Muscle of leg (tissue), 11 donors: ENCODE data around the gene TNFRSF19. TPM values are rescaled to one million over a fixed set of nuclear protein-coding genes. Genes with fewer than 3 reads are reported as not detected.

Source experiments
- DNase-seq: peaks from one replicate; pipeline ENCODE4 v3.0.0; 2013
- H3K27ac ChIP-seq: one replicate; pipeline ENCODE4 v1.5.1; 2013; ENCODE audit warnings: mild to moderate bottlenecking, low read length, control low read depth
- H3K27me3 ChIP-seq: one replicate; pipeline ENCODE4 v1.6.1; 2013; ENCODE audit warnings: low read length; ENCODE audit not compliant: control insufficient read depth, insufficient read depth
- H3K36me3 ChIP-seq: one replicate; pipeline ENCODE4 v1.6.1; 2013; ENCODE audit warnings: low read length; ENCODE audit not compliant: control insufficient read depth, insufficient read depth
- H3K4me1 ChIP-seq: one replicate; pipeline ENCODE4 v1.6.1; 2013; ENCODE audit warnings: low read length; ENCODE audit not compliant: control insufficient read depth, insufficient read depth
- H3K4me3 ChIP-seq: one replicate; pipeline ENCODE4 v1.5.1; 2013; ENCODE audit warnings: low read length, control low read depth
- H3K9me3 ChIP-seq: replicated peaks from 2 replicates; pipeline ENCODE4 v1.6.1; 2013; ENCODE audit warnings: low read depth, low read length; ENCODE audit not compliant: control insufficient read depth
- WGBS: methylation state at CpG from one replicate; pipeline ENCODE4 v1.1.5; 2013; ENCODE audit warnings: missing lambda C conversion rate; ENCODE audit not compliant: insufficient coverage; 5-methylcytosine and 5-hydroxymethylcytosine counted together
- polyA plus RNA-seq, 8 donors: library from polyadenylated mRNA; unstranded; fragments of 120-200 nt; gene quantifications; one replicate each; pipeline versions ENCODE4 v1.2.1 to v1.2.3, GENCODE V29; 2013; ENCODE audit warnings: inconsistent platforms in 1 of 8, low replicate concordance in 1 of 8; ENCODE audit not compliant: insufficient read length in 8 of 8, insufficient read depth in 1 of 8
- total RNA-seq: library from RNA; stranded (reverse); fragments of 120-200 nt; gene quantifications from one replicate; pipeline ENCODE4 v1.2.4, GENCODE V29; 2013

TNFRSF19 gene
- total and polyA plus RNA-seq, 9 donors = 9.5 to 47.4 (median 13.8) TPM

- H3K9me3 ChIP-seq = no peaks in the 10 kb centered on the region
- no peak overlapping the region for H3K27ac ChIP-seq
- no peaks in the 10 kb centered on the region for H3K36me3 ChIP-seq
- peak; percentile 15 for DNase-seq
- WGBS = no CpG with 5 or more reads among the region's 1 CpG
- no peak overlapping the region for H3K4me3 ChIP-seq
- peaks cover 2% of the 10 kb centered on the region for H3K27me3 ChIP-seq
- peaks cover 3% of the 10 kb centered on the region for H3K4me1 ChIP-seq
These were observed 20.0 kb upstream of the TNFRSF19 start for GRCh38 chr13:23550163-23550562.

- Histone ChIP-seq H3K4me1 (peaks cover 3% of the 10 kb centered on the region), H3K27me3 (peaks cover 2% of the 10 kb centered on the region), H3K4me3 (no peak overlapping the region), H3K36me3 (no peaks in the 10 kb centered on the region), H3K27ac (no peak overlapping the region), H3K9me3 (no peaks in the 10 kb centered on the region)
- WGBS = 50% methylated on average over 1 of the region's 4 CpGs
- DNase-seq = no peak
These were observed 18.8 kb upstream of the TNFRSF19 start for GRCh38 chr13:23551213-23552008.

DNA sequence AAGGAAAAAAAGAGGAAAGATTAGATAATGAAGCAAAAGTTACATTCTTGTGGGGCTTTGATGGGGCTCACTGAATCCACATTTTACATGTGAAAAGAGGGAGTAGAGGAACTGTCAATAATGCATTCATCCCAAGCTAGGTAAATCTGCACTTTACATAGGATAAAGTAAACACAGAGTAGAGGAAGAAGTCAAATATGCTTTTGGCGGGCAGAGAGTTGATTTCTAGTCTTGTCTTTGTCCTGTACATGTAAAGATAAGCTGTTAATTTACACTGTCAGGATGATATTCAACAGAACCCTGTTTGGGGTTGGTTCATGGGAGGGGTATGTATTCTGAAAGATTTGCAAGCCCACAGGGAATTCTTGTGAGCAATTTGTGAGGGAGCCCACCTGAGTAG is 18.0 kb upstream of the TNFRSF19 start:
- Histone ChIP-seq H3K36me3 (no peaks in the 10 kb centered on the region), H3K9me3 (no peaks in the 10 kb centered on the region), H3K4me3 (no peak overlapping the region), H3K27ac (no peak overlapping the region), H3K27me3 (peaks cover 2% of the 10 kb centered on the region), H3K4me1 (no peaks in the 10 kb centered on the region)
- WGBS = 80% methylated on average over 1 of the region's 1 CpG
- DNase-seq = no peak

GRCh38 chr13:23552661-23553060 is 17.6 kb upstream of the TNFRSF19 start:
- no peak for DNase-seq
- peaks cover 2% of the 10 kb centered on the region for H3K27me3 ChIP-seq
- no CpG with 5 or more reads among the region's 2 CpGs for WGBS
- H3K27ac ChIP-seq = no peak overlapping the region
- no peaks in the 10 kb centered on the region for H3K4me1 ChIP-seq
- H3K4me3 ChIP-seq = no peak overlapping the region
- H3K36me3 ChIP-seq = no peaks in the 10 kb centered on the region
- H3K9me3 ChIP-seq = no peaks in the 10 kb centered on the region

DNA sequence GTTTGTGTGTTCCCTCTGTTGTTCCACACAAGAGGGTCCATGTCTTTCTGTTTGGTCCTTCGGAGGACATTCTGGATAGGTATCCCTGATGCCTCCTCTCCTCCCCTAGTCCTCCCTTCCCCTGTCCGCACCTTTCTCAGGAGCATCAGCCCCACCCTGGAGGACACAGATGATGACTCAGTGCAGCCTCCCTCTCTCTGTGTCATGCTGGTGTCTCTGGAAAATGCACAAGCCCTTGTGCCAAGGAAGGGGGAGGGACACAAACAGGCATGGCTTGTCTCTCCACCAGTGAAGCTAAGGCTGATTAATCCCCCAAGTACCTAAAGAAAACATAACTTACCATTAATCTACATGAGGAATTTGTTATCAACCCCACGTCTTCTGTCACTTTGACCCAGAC is 16.2 kb upstream of the TNFRSF19 start:
- no peaks in the 10 kb centered on the region for H3K9me3 ChIP-seq
- H3K36me3 ChIP-seq = no peaks in the 10 kb centered on the region
- no peak overlapping the region for H3K4me3 ChIP-seq
- peaks cover 2% of the 10 kb centered on the region for H3K27me3 ChIP-seq
- peaks cover 3% of the 10 kb centered on the region for H3K4me1 ChIP-seq
- no peak overlapping the region for H3K27ac ChIP-seq
- WGBS = 92% methylated on average over 2 of the region's 3 CpGs
- DNase-seq = no peak

DNA sequence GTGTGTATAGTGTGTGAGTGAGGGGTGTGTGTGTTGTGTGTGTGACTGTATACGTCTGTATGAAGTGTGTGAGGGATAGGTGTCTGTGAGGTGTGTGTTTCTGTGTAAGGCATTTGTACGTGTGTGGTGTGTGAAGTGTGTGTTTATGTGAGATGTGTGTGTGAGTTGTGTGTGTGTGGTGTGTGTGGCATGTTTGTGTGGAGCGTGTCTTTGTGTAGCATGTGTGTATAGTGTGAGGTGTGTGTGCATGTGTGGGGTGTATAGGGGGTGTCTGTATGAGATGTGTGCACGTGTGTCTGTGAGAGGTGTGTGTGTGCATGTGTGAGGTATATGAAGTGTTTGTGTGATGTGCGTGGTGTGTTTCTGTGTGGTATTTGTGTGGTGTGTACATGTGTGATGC is 13.2 kb upstream of the TNFRSF19 start:
- 92% methylated on average over 5 of the region's 5 CpGs for WGBS

DNA sequence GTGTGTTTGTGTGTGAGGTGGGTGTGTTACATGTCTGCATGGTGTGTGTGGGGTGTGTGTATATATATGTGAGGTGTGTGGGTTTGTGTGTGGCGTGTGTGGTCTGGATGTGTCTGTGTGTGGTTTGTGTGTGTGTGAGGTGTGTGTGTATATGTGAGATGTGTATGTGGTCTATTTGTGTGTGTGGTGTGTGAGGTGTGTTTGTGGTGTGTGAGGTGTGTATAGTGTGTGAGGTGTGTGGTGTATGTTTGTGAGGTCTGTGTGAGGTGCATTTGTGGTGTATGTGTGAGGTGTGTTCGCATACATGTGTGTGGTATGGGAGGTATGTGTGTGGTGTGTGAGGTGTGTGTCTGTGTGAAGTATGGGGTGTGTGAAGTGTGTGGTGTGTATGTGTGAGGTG is 12.5 kb upstream of the TNFRSF19 start:
- Histone ChIP-seq H3K27ac (no peak overlapping the region), H3K36me3 (no peaks in the 10 kb centered on the region), H3K4me3 (no peak overlapping the region), H3K27me3 (peaks cover 2% of the 10 kb centered on the region), H3K9me3 (no peaks in the 10 kb centered on the region), H3K4me1 (peaks cover 3% of the 10 kb centered on the region)
- WGBS = 100% methylated on average over 2 of the region's 2 CpGs
- DNase-seq = no peak

More for the DNA sequence above, 13.2 kb upstream of the TNFRSF19 start:
- Histone ChIP-seq H3K4me1 (peaks cover 3% of the 10 kb centered on the region), H3K27ac (no peak overlapping the region), H3K36me3 (no peaks in the 10 kb centered on the region), H3K9me3 (no peaks in the 10 kb centered on the region), H3K4me3 (no peak overlapping the region), H3K27me3 (peaks cover 2% of the 10 kb centered on the region)
- no peak for DNase-seq

- peak; percentile 42 for DNase-seq
- Histone ChIP-seq H3K9me3 (no peaks in the 10 kb centered on the region), H3K27me3 (peaks cover 2% of the 10 kb centered on the region), H3K36me3 (no peaks in the 10 kb centered on the region), H3K4me3 (no peak overlapping the region), H3K27ac (no peak overlapping the region), H3K4me1 (peaks cover 3% of the 10 kb centered on the region)
- 30% methylated on average over 3 of the region's 14 CpGs for WGBS
These were observed 11.3 kb upstream of the TNFRSF19 start for GRCh38 chr13:23558675-23559536.

- DNase-seq = no peak
- no peaks in the 10 kb centered on the region for H3K9me3 ChIP-seq
- WGBS = 92% methylated on average over 4 of the region's 7 CpGs
- H3K36me3 ChIP-seq = no peaks in the 10 kb centered on the region
- H3K4me1 ChIP-seq = peaks cover 3% of the 10 kb centered on the region
- no peak overlapping the region for H3K27ac ChIP-seq
- no peak overlapping the region for H3K4me3 ChIP-seq
- no peaks in the 10 kb centered on the region for H3K27me3 ChIP-seq
These were observed 9.6 kb upstream of the TNFRSF19 start for GRCh38 chr13:23560571-23561089.

DNA sequence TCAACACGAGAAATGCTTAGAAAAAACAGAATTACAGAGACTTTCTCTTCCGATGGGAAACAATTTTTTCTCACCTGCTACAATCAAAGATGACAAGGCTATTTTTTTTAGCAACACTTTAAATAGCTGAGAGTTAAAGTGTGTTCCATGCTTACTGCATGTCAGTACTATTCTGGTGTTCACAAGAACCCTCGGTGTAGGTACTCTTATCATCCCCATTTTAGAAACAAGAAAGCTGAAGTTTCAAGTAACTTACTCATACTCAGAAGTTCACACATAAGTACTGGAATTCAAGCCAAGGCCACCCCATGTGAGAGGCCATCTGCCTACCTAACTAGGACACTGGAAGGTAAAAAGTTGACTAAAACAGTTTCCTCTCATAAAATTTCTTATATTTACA is 9.0 kb upstream of the TNFRSF19 start:
- H3K4me3 ChIP-seq = no peak overlapping the region
- H3K27me3 ChIP-seq = no peaks in the 10 kb centered on the region
- no peak for DNase-seq
- no peaks in the 10 kb centered on the region for H3K9me3 ChIP-seq
- no peaks in the 10 kb centered on the region for H3K36me3 ChIP-seq
- peaks cover 3% of the 10 kb centered on the region for H3K4me1 ChIP-seq
- no peak overlapping the region for H3K27ac ChIP-seq
- WGBS = no CpG with 5 or more reads among the region's 3 CpGs
